GM10266 (cell line): ENCODE data around the gene MYCBP2.

Experiments used
- DNase-seq: peaks from one replicate; pipeline ENCODE4 v3.0.0; 2012; ENCODE audit errors: extremely low spot score
- TF ChIP-seq, protein P1 (sequence below): IDR thresholded peaks from 2 replicates; pipeline ENCODE4 v1.5.1; 2012; ENCODE audit warnings: mild to moderate bottlenecking, low read depth; ENCODE audit not compliant: control insufficient read depth, insufficient read depth; ENCODE audit errors: missing control alignments

The MYCBP2 gene

DNA sequence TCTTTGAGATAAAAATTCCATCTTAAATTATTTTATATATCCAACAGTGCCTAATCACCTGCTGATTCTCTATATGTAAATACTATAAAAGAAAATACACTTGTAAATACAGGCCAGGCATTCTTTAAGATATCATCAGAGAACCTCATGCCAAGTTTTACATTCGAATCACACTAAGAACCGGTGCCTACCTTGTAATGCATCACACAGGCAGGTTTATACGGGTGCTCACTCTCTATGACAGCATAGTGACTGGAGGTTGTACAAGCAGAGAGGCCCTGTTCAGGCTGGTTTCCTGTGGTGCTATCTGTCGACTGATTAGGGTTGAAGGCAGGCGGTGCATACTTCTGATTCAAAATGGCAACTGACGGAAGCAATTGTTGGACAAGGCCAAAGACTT, 158.7 kb downstream of the MYCBP2 start:
- DNase-seq = no peak
- TF ChIP-seq, protein P1, sequence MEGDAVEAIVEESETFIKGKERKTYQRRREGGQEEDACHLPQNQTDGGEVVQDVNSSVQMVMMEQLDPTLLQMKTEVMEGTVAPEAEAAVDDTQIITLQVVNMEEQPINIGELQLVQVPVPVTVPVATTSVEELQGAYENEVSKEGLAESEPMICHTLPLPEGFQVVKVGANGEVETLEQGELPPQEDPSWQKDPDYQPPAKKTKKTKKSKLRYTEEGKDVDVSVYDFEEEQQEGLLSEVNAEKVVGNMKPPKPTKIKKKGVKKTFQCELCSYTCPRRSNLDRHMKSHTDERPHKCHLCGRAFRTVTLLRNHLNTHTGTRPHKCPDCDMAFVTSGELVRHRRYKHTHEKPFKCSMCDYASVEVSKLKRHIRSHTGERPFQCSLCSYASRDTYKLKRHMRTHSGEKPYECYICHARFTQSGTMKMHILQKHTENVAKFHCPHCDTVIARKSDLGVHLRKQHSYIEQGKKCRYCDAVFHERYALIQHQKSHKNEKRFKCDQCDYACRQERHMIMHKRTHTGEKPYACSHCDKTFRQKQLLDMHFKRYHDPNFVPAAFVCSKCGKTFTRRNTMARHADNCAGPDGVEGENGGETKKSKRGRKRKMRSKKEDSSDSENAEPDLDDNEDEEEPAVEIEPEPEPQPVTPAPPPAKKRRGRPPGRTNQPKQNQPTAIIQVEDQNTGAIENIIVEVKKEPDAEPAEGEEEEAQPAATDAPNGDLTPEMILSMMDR = no peak

DNA sequence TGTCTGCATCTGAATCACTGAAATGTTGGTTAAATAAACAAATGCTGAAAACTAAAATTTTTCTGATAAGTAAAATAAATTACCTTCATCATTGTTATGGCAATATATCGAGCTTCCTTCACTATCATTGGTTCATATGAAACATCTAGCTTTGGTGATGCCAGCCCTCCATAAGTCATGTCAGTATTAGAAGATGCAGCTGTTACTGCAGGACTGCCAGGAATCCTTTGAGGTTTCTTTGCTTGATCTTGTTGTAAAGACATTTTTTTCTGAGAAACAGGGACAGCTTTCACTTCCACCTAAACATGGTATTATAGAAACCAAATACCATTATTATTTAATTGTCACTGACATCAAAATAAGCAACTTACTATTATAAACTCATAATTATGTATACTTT, 176.2 kb downstream of the MYCBP2 start:
- TF ChIP-seq, protein P1 = no peak
- no peak for DNase-seq

DNA sequence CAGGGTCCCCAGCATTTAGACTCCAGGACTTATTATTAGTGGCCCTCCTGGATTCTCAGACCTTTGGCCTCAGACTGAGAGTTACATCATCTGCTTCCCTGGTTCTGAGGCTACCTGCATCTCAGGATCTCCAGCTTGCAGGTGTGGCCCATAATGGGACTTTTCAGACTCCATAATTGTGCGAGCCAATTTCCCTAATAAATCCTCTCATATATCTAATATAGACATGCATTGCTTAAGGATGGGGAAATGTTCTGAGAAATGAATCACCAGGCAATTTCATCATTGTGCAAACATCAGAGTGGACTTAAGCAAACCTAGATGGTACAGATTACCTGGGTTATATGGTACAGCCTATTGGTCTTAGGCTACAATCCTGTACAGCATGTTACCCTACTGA, 183.5 kb downstream of the MYCBP2 start:
- no peak for DNase-seq
- TF ChIP-seq, protein P1 = no peak

DNA sequence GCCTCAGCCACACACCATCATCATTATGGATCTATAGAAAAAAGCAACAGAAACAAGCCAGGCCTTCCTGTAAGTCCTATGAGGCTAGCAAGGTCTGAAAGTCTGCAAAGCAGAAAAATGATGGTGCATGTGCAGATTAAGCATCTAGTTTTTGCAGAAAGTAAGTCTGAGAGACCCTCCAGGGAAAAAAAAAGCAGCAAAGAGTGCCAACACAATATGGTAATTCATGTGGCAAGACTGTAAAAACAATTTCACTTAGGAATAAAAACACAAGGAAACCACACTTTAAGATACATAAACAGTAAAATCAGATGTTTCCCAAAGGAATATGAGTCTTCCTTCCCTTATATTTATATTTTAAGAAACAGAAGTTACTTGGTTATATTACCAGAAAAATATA, 187.6 kb downstream of the MYCBP2 start:
- TF ChIP-seq, protein P1 = no peak
- DNase-seq = no peak

DNA sequence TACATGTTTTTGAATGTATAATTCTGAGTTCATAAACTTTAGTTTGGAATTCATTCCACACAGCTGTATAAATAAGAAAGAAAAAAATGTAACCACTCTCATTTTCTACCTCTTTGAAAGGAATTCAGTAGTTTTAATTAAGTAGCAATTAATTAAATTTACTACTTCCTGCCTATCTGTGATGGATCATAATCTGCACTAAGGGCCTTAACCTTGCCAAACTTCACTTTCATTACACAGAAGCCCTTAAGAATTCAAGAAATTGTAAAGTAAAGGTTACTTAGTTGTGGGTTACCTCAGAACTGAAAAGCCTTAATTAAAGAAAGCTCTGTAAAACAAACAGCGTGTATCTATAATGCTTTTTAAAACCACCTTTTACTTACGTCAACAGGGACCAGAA, 188.1 kb downstream of the MYCBP2 start:
- TF ChIP-seq, protein P1 = no peak
- DNase-seq = no peak

DNA sequence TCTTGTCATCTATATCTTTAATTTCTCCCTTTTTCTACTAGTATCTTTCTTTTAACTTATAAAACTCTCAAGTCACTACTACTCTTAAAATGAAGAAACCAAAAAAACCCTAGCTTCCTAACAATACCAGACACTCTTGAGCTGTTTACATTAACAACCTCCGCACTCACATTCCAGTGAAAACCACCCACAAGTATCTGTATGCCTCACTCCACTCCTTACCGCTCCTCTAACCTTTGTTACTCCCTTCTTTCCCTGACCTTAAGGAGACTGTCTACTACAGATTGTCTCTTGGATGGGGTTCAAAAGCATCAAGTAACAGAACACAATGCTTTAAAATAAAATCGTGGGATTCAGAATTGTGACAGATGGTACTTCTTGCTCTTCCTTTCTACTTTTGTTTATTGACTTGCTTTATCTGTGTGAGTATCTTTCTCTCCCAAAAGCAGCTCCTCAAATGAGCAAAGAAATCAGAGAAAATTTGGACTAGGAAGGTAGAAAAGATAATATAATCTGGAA, 189.9 kb downstream of the MYCBP2 start:
- no peak for DNase-seq
- TF ChIP-seq, protein P1 = no peak

DNA sequence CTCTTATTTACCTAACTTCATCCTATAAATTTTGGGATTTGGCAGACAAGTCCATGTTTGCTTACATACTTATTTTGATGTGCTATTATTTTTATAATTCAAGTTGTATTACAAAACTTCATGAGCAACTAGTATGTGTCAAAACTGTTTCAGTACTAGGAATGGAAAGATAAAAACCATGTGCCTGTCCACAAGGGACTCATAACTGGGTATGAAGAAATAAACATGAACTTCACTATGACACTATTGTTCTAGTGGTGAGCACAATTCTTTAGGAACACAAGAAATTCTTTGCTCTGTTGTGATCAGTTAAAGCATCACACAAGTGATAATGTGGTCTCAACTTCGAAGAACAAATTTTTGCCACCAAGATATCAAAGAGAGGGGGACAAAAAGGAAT, 202.5 kb downstream of the MYCBP2 start:
- TF ChIP-seq, protein P1 = no peak
- no peak for DNase-seq
